GM18505 (cell line): ENCODE measurements around the gene MTHFSD.

Source experiments
- ATAC-seq: cut with Tn5 transposase; IDR thresholded peaks from one replicate; pipeline ENCODE4 v1.9.1; 2021; ENCODE audit not compliant: unreplicated experiment
- POLR2A ChIP-seq: IDR thresholded peaks from 4 replicates; pipeline ENCODE4 v1.6.1; 2011; ENCODE audit warnings: borderline replicate concordance; ENCODE audit not compliant: insufficient read depth, insufficient read length; ENCODE audit errors: extremely low read depth

The MTHFSD gene

GRCh38 chr16:86495756-86496261, 59.2 kb downstream of the MTHFSD start:
- ATAC-seq: no peak
- no peak for TF ChIP-seq POLR2A

GRCh38 chr16:86495357-86495701, 59.7 kb downstream of the MTHFSD start:
- TF ChIP-seq POLR2A: no peak
- ATAC-seq: no peak

- TF ChIP-seq POLR2A: no peak
- no peak for ATAC-seq
These were observed 60.3 kb downstream of the MTHFSD start for GRCh38 chr16:86494565-86495356.

- no peak for ATAC-seq
- TF ChIP-seq POLR2A: no peak
These were observed 60.9 kb downstream of the MTHFSD start for GRCh38 chr16:86494039-86494564.

- ATAC-seq: no peak
- TF ChIP-seq POLR2A: no peak
These were observed 61.9 kb downstream of the MTHFSD start for GRCh38 chr16:86492961-86493629.

GRCh38 chr16:86492267-86492960, 62.6 kb downstream of the MTHFSD start:
- no peak for TF ChIP-seq POLR2A
- ATAC-seq: no peak

GRCh38 chr16:86491640-86492023, 63.4 kb downstream of the MTHFSD start:
- no peak for ATAC-seq
- TF ChIP-seq POLR2A: no peak

- no peak for TF ChIP-seq POLR2A
- ATAC-seq: no peak
These were observed 64.0 kb downstream of the MTHFSD start for GRCh38 chr16:86490859-86491639.

GRCh38 chr16:86485746-86486145, 69.3 kb downstream of the MTHFSD start:
- no peak for ATAC-seq

GRCh38 chr16:86484240-86484639, 70.8 kb downstream of the MTHFSD start:
- no peak for TF ChIP-seq POLR2A
- no peak for ATAC-seq

More at GRCh38 chr16:86485746-86486145, 69.3 kb downstream of the MTHFSD start:
- TF ChIP-seq POLR2A: no peak

- no peak for ATAC-seq
- no peak for TF ChIP-seq POLR2A
These were observed 73.4 kb downstream of the MTHFSD start for GRCh38 chr16:86481607-86482006.

GRCh38 chr16:86480444-86480843, 74.6 kb downstream of the MTHFSD start:
- ATAC-seq: no peak
- no peak for TF ChIP-seq POLR2A
